Endodermal cell (in vitro differentiated cells): ENCODE measurements around the gene CCDC32. TPM values are rescaled to one million over a fixed set of nuclear protein-coding genes. Genes with fewer than 3 reads are reported as not detected.

ENCODE experiments used
- DNase-seq: peaks from one replicate; pipeline ENCODE4 v3.0.0-alpha.2; 2017
- H3K27ac ChIP-seq: 2 replicates; pipeline ENCODE4 v1.5.1; 2013; ENCODE audit warnings: mild to moderate bottlenecking, low read depth, low read length, moderate library complexity
- H3K27me3 ChIP-seq: 2 replicates; pipeline ENCODE4 v1.6.1; 2013; ENCODE audit warnings: mild to moderate bottlenecking, low read length, moderate library complexity; ENCODE audit not compliant: insufficient read depth, control insufficient read depth, poor library complexity, severe bottlenecking
- H3K36me3 ChIP-seq: 2 replicates; pipeline ENCODE4 v1.7.0; 2013; ENCODE audit warnings: mild to moderate bottlenecking, low read length, moderate library complexity; ENCODE audit not compliant: control insufficient read depth, insufficient read depth
- H3K4me1 ChIP-seq: one replicate; pipeline ENCODE4 v1.7.0; 2013; ENCODE audit warnings: low read length; ENCODE audit not compliant: control insufficient read depth, insufficient read depth
- H3K4me3 ChIP-seq: 2 replicates; pipeline ENCODE4 v1.5.1; 2013; ENCODE audit warnings: mild to moderate bottlenecking, low read length, moderate library complexity
- H3K9ac ChIP-seq: 2 replicates; pipeline ENCODE4 v1.6.1; 2013; ENCODE audit warnings: mild to moderate bottlenecking, low read length, moderate library complexity; ENCODE audit not compliant: poor library complexity, severe bottlenecking; ENCODE audit errors: extremely low read depth
- H3K9me3 ChIP-seq: 2 replicates; pipeline ENCODE4 v1.6.1; 2013; ENCODE audit warnings: mild to moderate bottlenecking, low read length, moderate library complexity; ENCODE audit not compliant: control insufficient read depth
- H3K27ac Mint-ChIP-seq: 2 replicates; pipeline ENCODE4 v1.8.0; 2020; ENCODE audit warnings: mixed read lengths
- H3K27me3 Mint-ChIP-seq: 2 replicates; pipeline ENCODE4 v1.8.0; 2021; ENCODE audit warnings: mild to moderate bottlenecking, mixed read lengths; ENCODE audit not compliant: insufficient read depth
- H3K36me3 Mint-ChIP-seq: 2 replicates; pipeline ENCODE4 v1.8.0; 2020; ENCODE audit warnings: low read depth, mixed read lengths
- H3K4me1 Mint-ChIP-seq: 2 replicates; pipeline ENCODE4 v1.8.0; 2020; ENCODE audit warnings: mixed read lengths
- H3K4me3 Mint-ChIP-seq: 2 replicates; pipeline ENCODE4 v1.8.0; 2020; ENCODE audit warnings: mild to moderate bottlenecking, moderate library complexity, mixed read lengths
- H3K9me3 Mint-ChIP-seq: 2 replicates; pipeline ENCODE4 v1.8.0; 2020; ENCODE audit warnings: mild to moderate bottlenecking, mixed read lengths
- WGBS, 2 experiments: methylation state at CpG; one replicate each; pipeline versions ENCODE4 v1.1.5 to v1.1.7; 2013; ENCODE audit warnings: missing lambda C conversion rate in 2 of 2, mixed read lengths in 1 of 2; ENCODE audit not compliant: insufficient coverage in 1 of 2, insufficient read length in 1 of 2; 5-methylcytosine and 5-hydroxymethylcytosine counted together
- total RNA-seq, 2 donors: library from RNA; stranded (reverse); fragmentation: NEBNext Ultra II Directional in 1 of 2; extraction: Animal tissue kit (Norgen Biotek cat#: 25700) in 1 of 2; gene quantifications; 2 replicates in 1 of 2; 3 replicates in 1 of 2; pipeline ENCODE4 v1.2.1, GENCODE V29; 2021
- TF ChIP-seq, protein P1 (sequence below): fragments of 200-600 bp; sonication (generic); conservative IDR thresholded peaks from 2 replicates; pipeline ENCODE4 v1.5.0; 2021; ENCODE audit warnings: antibody characterized with exemption, mild to moderate bottlenecking

The CCDC32 gene
- total RNA-seq, 2 donors from 2014 or later = 14.9 to 16.8 TPM

DNA sequence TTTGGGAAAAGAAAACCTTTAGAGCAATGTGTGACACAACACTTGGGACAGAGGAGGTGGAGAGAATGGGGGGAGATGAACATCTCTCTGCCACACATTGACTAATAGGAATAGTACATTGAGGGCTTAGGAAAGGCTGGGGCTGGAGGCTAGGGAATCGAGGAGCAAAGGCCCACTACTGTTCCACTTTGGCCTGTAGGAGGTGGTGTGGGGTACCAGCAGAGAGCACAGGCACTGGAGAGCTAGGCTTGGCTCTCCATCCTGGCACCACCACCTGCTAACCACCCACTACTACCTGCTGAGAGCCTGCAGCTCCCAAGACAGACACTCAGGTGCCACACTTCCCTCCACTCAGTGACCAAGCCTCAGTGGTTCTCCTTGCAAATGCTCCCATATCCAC is 19.4 kb downstream of the CCDC32 start:
- Mint-ChIP-seq H3K4me1 (no peaks in the 10 kb centered on the region), H3K4me3 (no peak overlapping the region), H3K27me3 (no peaks in the 10 kb centered on the region), H3K36me3 (peaks cover 10% of the 10 kb centered on the region), H3K9me3 (no peaks in the 10 kb centered on the region), H3K27ac (no peak overlapping the region)
- Histone ChIP-seq H3K27me3 (no peaks in the 10 kb centered on the region), H3K4me1 (no peaks in the 10 kb centered on the region), H3K9ac (no peak overlapping the region), H3K36me3 (no peaks in the 10 kb centered on the region), H3K4me3 (no peak overlapping the region), H3K27ac (no peak overlapping the region), H3K9me3 (no peaks in the 10 kb centered on the region)
- TF ChIP-seq, protein P1, sequence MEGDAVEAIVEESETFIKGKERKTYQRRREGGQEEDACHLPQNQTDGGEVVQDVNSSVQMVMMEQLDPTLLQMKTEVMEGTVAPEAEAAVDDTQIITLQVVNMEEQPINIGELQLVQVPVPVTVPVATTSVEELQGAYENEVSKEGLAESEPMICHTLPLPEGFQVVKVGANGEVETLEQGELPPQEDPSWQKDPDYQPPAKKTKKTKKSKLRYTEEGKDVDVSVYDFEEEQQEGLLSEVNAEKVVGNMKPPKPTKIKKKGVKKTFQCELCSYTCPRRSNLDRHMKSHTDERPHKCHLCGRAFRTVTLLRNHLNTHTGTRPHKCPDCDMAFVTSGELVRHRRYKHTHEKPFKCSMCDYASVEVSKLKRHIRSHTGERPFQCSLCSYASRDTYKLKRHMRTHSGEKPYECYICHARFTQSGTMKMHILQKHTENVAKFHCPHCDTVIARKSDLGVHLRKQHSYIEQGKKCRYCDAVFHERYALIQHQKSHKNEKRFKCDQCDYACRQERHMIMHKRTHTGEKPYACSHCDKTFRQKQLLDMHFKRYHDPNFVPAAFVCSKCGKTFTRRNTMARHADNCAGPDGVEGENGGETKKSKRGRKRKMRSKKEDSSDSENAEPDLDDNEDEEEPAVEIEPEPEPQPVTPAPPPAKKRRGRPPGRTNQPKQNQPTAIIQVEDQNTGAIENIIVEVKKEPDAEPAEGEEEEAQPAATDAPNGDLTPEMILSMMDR = peak; percentile 56
- WGBS, 2 experiments = 75% methylated on average over 1 of the region's 1 CpG; no CpG with 5 or more reads in 1 of the 2 experiments
- peak; percentile 53 for DNase-seq

DNA sequence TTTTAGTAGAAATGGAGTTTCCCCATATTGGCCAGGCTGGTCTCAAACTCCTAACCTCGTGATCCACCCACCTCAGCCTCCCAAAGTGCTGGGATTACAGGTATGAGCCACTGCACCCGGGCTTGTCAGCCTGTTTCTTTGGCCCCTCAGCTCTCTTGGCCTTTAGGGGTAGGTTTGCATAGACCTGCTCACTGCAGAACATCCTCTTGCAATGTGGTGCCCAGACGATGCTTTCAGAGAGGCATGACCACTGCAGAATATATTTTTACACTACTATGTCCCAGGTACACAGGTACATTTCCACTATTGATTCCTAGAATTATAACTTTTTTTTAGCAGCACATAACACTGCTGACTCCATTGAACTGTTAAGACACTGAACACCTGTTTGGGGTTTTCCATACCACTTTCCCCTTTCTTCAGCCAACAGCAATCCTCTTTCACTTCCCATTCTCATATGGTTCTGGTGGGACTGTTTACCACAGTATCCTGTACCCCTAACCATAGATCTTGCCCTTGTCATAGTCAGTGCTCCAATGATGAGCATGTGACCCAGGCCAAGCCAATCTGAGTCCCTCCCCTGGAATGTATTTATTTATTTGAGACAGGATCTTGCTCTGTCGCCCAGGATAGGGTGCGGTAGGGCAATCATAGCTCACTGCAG is 21.1 kb downstream of the CCDC32 start:
- Histone ChIP-seq H3K36me3 (no peaks in the 10 kb centered on the region), H3K4me1 (no peaks in the 10 kb centered on the region), H3K4me3 (no peak overlapping the region), H3K27ac (no peak overlapping the region), H3K9ac (no peak overlapping the region), H3K9me3 (no peaks in the 10 kb centered on the region), H3K27me3 (no peaks in the 10 kb centered on the region)
- TF ChIP-seq, protein P1 = no peak
- 87 to 91% methylated on average over 5 of the region's 5 CpGs for WGBS, 2 experiments
- H3K36me3 Mint-ChIP-seq = peaks cover 7% of the 10 kb centered on the region
- no peak overlapping the region for H3K4me3 Mint-ChIP-seq
- no peaks in the 10 kb centered on the region for H3K27me3 Mint-ChIP-seq
- no peaks in the 10 kb centered on the region for H3K4me1 Mint-ChIP-seq
- H3K27ac Mint-ChIP-seq = no peak overlapping the region
- no peak for DNase-seq
- H3K9me3 Mint-ChIP-seq = no peaks in the 10 kb centered on the region

DNA sequence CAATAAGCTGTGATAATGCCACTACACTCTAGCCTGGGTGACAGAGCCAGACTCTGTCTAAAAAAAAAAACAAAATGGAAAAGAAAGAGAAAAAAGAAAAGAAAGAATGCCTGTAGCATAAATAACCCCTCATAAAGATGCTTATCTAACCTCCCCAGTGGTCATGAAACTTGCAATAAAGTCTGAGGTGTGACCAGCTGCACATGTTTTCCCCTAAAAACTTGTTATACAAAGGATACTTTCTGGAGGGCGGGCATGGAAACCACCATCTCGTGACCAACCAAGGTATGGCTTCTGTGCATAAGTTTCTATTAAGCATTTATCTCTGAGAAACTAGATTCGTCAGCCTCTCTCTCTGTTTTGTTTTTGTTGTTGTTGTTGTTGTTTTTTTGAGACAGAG is 21.8 kb downstream of the CCDC32 start:
- WGBS, 2 experiments = 90% methylated on average over 2 to 3 of the region's 3 CpGs

More for the DNA sequence above, 21.8 kb downstream of the CCDC32 start:
- Histone ChIP-seq H3K4me3 (no peak overlapping the region), H3K9ac (no peak overlapping the region), H3K27ac (no peak overlapping the region), H3K36me3 (no peaks in the 10 kb centered on the region), H3K9me3 (no peaks in the 10 kb centered on the region), H3K27me3 (no peaks in the 10 kb centered on the region), H3K4me1 (no peaks in the 10 kb centered on the region)
- Mint-ChIP-seq H3K4me3 (no peak overlapping the region), H3K27ac (no peak overlapping the region), H3K4me1 (no peaks in the 10 kb centered on the region), H3K27me3 (no peaks in the 10 kb centered on the region), H3K36me3 (peaks cover 2% of the 10 kb centered on the region), H3K9me3 (no peaks in the 10 kb centered on the region)
- DNase-seq = no peak
- TF ChIP-seq, protein P1 = no peak
